Stomach (tissue), 9 donors: ENCODE data around the gene LEKR1. TPM values are rescaled to one million over a fixed set of nuclear protein-coding genes. Genes with fewer than 3 reads are reported as not detected.
A peak's percentile ranks its signal among the peaks of the same experiment; 100 is the strongest.
"Not testable (repeated sequence)": the region's sequence is repeated elsewhere in the genome, so short reads cannot be mapped to it uniquely, and the experiment has no call there.

Experiments
- DNase-seq, 2 donors: peaks; one replicate each; pipeline versions ENCODE4 v3.0.0 to v3.0.0-alpha.2; 2013 to 2019
- H3K27ac ChIP-seq, 5 donors: fragments of 200-600 bp in 4 of 5; sonication (generic) in 4 of 5; one replicate each; pipeline ENCODE4 v1.5.1; 2013 to 2019; ENCODE audit warnings: mild to moderate bottlenecking in 1 of 5, moderate library complexity in 1 of 5
- H3K27me3 ChIP-seq, 3 donors: fragments of 200-600 bp; sonication (generic); one replicate each; pipeline ENCODE4 v1.5.1; 2017 to 2019; ENCODE audit warnings: mixed run types in 1 of 3
- H3K36me3 ChIP-seq, 4 donors: fragments of 200-600 bp; sonication (generic); 1 replicate in 3 of 4; 2 replicates in 1 of 4; pipeline ENCODE4 v1.5.1; 2016 to 2019
- H3K4me1 ChIP-seq, 4 donors: fragments of 200-600 bp; sonication (generic); one replicate each; pipeline ENCODE4 v1.5.1; 2016 to 2019
- H3K4me3 ChIP-seq, 4 donors: fragments of 200-600 bp; sonication (generic) in 3 of 4; one replicate each; pipeline ENCODE4 v1.5.1; 2016 to 2019; ENCODE audit warnings: mild to moderate bottlenecking in 1 of 4
- H3K9me3 ChIP-seq, 4 donors: fragments of 200-600 bp; sonication (generic); one replicate each; pipeline ENCODE4 v1.5.1; 2016 to 2019
- EP300 ChIP-seq: sonication (generic); formaldehyde crosslinking; IDR thresholded peaks from one replicate; pipeline ENCODE4 v1.6.1; 2017; ENCODE audit warnings: antibody characterized with exemption
- POLR2A ChIP-seq, 4 donors: fragments of 450-650 bp; IDR thresholded peaks; one replicate each; pipeline ENCODE4 v1.6.1; 2016; ENCODE audit warnings: antibody characterized with exemption in 4 of 4, control low read depth in 2 of 4, mild to moderate bottlenecking in 1 of 4, moderate library complexity in 1 of 4
- POLR2AphosphoS5 ChIP-seq, 3 donors: sonication (generic); formaldehyde crosslinking; IDR thresholded peaks; one replicate each; pipeline ENCODE4 v1.6.1; 2016; ENCODE audit warnings: antibody characterized with exemption in 3 of 3
- WGBS, 5 donors: extraction: QIAGEN DNeasy Blood & Tissue Kit in 3 of 5; methylation state at CpG; one replicate each; pipeline versions ENCODE4 v1.1.5 to v1.1.7; 2013 to 2018; 5-methylcytosine and 5-hydroxymethylcytosine counted together
- intact Hi-C: fragments of 100-400 bp; cut with DNase I; formaldehyde crosslinking; loops from one replicate; pipeline ENCODE4 v1.15.1; 2023; ENCODE audit warnings: low total_unique reads
- polyA plus RNA-seq, 3 donors: library from polyadenylated mRNA; stranded (reverse); fragments of 200-250 nt; gene quantifications; one replicate each; pipeline ENCODE4 v1.2.3, GENCODE V29; 2013
- total RNA-seq, 5 donors: library from RNA; depleted of rRNA; stranded (reverse); fragments of >200 nt; gene quantifications; one replicate each; pipeline versions ENCODE4 v1.1.0 to v1.2.3, GENCODE V29; 2014 to 2016
- TF ChIP-seq, protein P1 (sequence below), 7 experiments: fragments of 450-650 bp in 4 of 7; fragments of 200-600 bp in 3 of 7; sonication (generic) in 3 of 7; IDR thresholded peaks; one replicate each; pipeline ENCODE4 v1.5.1; 2016 to 2019; ENCODE audit warnings: antibody characterized with exemption in 7 of 7, control low read depth in 2 of 7, mild to moderate bottlenecking in 1 of 7
- donor health status: healthy with polysubstance abuse.
- donor health status: Bipolar disorder and iron deficiency.
- donor health status: healthy.

The LEKR1 gene
- total and polyA plus RNA-seq, 8 donors, result 0.31 to 2.6 (median 0.44) TPM; not detected in 3

DNA sequence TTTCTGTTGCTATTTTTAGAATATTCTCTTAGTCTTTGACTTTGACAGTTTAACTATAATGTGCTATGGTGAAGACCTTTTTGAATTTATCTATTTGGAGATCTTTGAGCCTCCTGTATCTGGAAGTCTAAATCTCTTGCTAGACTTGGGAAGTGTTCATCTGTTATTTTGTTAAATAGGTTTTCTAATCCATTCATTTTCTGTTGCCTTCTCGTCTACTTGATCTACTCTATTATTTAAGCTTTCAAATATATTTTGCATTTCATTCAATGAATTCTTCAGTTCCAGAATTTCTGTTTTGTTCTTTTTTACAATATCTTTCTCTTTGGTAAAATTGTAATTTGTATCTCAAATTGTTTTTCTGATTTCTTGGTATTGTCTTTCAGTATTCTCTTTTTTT is 47.8 kb downstream of the LEKR1 start:
- Histone ChIP-seq H3K9me3 (peaks cover 4 to 50% (median 18%) of the 10 kb centered on the region in 4 donors), H3K36me3 (no peaks in the 10 kb centered on the region), H3K27me3 (no peaks in the 10 kb centered on the region), H3K4me1 (no peaks in the 10 kb centered on the region), H3K27ac (no peak overlapping the region), H3K4me3 (no peak overlapping the region)
- 83 to 98% (median 88%) methylated on average over 1 of the region's 1 CpG for WGBS, 5 donors
- no peak for TF ChIP-seq POLR2A (IDR thresholded peaks at IDR 0.05)
- TF ChIP-seq, protein P1, sequence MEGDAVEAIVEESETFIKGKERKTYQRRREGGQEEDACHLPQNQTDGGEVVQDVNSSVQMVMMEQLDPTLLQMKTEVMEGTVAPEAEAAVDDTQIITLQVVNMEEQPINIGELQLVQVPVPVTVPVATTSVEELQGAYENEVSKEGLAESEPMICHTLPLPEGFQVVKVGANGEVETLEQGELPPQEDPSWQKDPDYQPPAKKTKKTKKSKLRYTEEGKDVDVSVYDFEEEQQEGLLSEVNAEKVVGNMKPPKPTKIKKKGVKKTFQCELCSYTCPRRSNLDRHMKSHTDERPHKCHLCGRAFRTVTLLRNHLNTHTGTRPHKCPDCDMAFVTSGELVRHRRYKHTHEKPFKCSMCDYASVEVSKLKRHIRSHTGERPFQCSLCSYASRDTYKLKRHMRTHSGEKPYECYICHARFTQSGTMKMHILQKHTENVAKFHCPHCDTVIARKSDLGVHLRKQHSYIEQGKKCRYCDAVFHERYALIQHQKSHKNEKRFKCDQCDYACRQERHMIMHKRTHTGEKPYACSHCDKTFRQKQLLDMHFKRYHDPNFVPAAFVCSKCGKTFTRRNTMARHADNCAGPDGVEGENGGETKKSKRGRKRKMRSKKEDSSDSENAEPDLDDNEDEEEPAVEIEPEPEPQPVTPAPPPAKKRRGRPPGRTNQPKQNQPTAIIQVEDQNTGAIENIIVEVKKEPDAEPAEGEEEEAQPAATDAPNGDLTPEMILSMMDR (IDR thresholded peaks at IDR 0.05), result no peak
- intact Hi-C loops, result no loop called here
- no peak for DNase-seq

GRCh38 chr3:156879491-156879890 is 53.3 kb downstream of the LEKR1 start:
- intact Hi-C loops, H3K27ac ChIP-seq, H3K27me3 ChIP-seq, H3K36me3 ChIP-seq, DNase-seq, H3K4me3 ChIP-seq, H3K4me1 ChIP-seq: not testable (repeated sequence)
- H3K9me3 ChIP-seq, result peaks cover 4 to 43% (median 25%) of the 10 kb centered on the region in 4 donors
- WGBS, 5 donors, result 92 to 99% (median 94%) methylated on average over 3 of the region's 3 CpGs

DNA sequence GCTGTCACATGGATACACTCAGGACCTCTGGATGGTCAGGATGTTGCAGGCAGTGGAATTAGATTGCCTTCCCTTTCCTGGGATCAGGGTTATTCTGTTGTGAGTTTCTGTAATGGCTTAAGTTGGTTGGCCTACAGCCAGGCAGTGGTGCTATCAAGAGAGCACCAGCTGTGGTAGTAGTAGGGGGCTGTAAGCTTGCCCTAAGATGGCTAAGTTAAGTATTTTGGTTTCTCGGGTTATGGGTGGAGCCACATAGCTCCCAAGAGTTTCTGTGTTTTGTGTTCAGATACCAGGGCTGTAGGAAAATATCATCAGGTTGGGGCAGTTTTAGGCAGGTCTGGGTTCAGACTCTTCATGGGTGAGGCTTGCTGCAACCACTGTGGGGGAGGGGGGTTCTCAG is 59.6 kb downstream of the LEKR1 start:
- DNase-seq, result no peak
- intact Hi-C loops, result no loop called here
- Histone ChIP-seq H3K9me3 (peaks cover 0 to 14% (median 0%) of the 10 kb centered on the region in 4 donors), H3K27me3 (no peaks in the 10 kb centered on the region), H3K36me3 (no peaks in the 10 kb centered on the region), H3K27ac (no peak overlapping the region), H3K4me1 (peaks cover 0 to 4% (median 0%) of the 10 kb centered on the region in 4 donors), H3K4me3 (no peak overlapping the region)
- TF ChIP-seq POLR2A (IDR thresholded peaks at IDR 0.05) (no peak), EP300 (no peak), POLR2AphosphoS5 (IDR thresholded peaks at IDR 0.05) (no peak)
- TF ChIP-seq, protein P1 (IDR thresholded peaks at IDR 0.05), result no peak
- 78 to 100% (median 90%) methylated on average over 1 of the region's 1 CpG for WGBS, 5 donors

DNA sequence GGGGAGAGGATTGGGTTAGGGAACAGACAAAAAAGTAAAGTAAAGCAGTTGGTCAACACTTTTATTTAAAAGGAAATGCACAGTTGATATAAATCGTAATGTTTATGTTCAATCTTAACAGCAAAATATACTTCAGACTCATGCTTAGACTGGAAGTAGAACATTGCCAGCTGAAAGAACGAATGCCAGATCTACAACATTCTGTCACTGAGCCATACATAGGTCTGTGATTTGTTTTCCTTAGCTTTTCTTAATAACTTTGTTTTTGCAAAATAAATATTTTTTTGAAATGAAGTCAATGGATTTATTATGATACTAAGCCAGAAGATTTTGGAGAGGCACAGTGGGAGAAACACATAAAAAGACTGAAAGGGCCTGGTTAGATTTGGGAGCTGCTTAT is 62.0 kb downstream of the LEKR1 start:
- peaks cover 0 to 14% (median 0%) of the 10 kb centered on the region in 4 donors for H3K9me3 ChIP-seq
- peaks cover 0 to 4% (median 0%) of the 10 kb centered on the region in 4 donors for H3K4me1 ChIP-seq
- intact Hi-C loops, result no loop called here
- TF ChIP-seq, protein P1 (IDR thresholded peaks at IDR 0.05), result no peak
- TF ChIP-seq POLR2A (IDR thresholded peaks at IDR 0.05) (no peak), POLR2AphosphoS5 (IDR thresholded peaks at IDR 0.05) (no peak), EP300 (no peak)
- no peak overlapping the region for H3K27ac ChIP-seq
- 46 to 65% (median 58%) methylated on average over 2 of the region's 2 CpGs for WGBS, 5 donors
- no peaks in the 10 kb centered on the region for H3K27me3 ChIP-seq
- no peaks in the 10 kb centered on the region for H3K36me3 ChIP-seq
- peak in 1 of 2 donors; percentile 11 for DNase-seq
- no peak overlapping the region for H3K4me3 ChIP-seq

GRCh38 chr3:156888576-156888975 is 62.4 kb downstream of the LEKR1 start:
- TF ChIP-seq POLR2AphosphoS5 (IDR thresholded peaks at IDR 0.05) (no peak), POLR2A (IDR thresholded peaks at IDR 0.05) (no peak), EP300 (no peak)
- TF ChIP-seq, protein P1 (IDR thresholded peaks at IDR 0.05), result no peak
- intact Hi-C loops, result no loop called here
- no peak overlapping the region for H3K4me3 ChIP-seq
- H3K36me3 ChIP-seq, result no peaks in the 10 kb centered on the region
- no peak for DNase-seq
- H3K27ac ChIP-seq, result no peak overlapping the region
- no peaks in the 10 kb centered on the region for H3K27me3 ChIP-seq
- peaks cover 0 to 4% (median 0%) of the 10 kb centered on the region in 4 donors for H3K4me1 ChIP-seq
- 44 to 58% (median 54%) methylated on average over 1 of the region's 1 CpG for WGBS, 5 donors
- H3K9me3 ChIP-seq, result peaks cover 0 to 14% (median under 1%) of the 10 kb centered on the region in 4 donors
